GM23338 (cell line): ENCODE measurements around the gene BCL2L2.

Experiments
- CTCF ChIP-seq, 2 experiments: fragments of 200-600 bp in 1 of 2; sonication (generic) in 1 of 2; conservative IDR thresholded peaks; 2 replicates each; pipeline versions ENCODE4 v1.5.1 to v1.6.1; 2016 to 2017; ENCODE audit warnings: antibody characterized with exemption in 2 of 2, low read depth in 2 of 2, mild to moderate bottlenecking in 2 of 2, moderate library complexity in 1 of 2
- EZH2 ChIP-seq: fragments of 200-600 bp; sonication (generic); IDR thresholded peaks from one replicate; pipeline ENCODE4 v1.8.0; 2017; ENCODE audit warnings: antibody characterized with exemption, mild to moderate bottlenecking, low read depth; ENCODE audit not compliant: unreplicated experiment
- JUNB ChIP-seq: IDR thresholded peaks from one replicate; pipeline ENCODE4 v1.6.1; 2016; ENCODE audit warnings: antibody characterized with exemption; ENCODE audit not compliant: unreplicated experiment
- TF ChIP-seq, protein P1 (sequence below): fragments of 250-450 bp; sonication (Bioruptor Pico); IDR thresholded peaks from 2 replicates; pipeline ENCODE4 v1.5.0; 2020; ENCODE audit warnings: mild to moderate bottlenecking, moderate library complexity

GRCh38 chr14:23286902-23287479 is 19.6 kb upstream of the BCL2L2 start:
- TF ChIP-seq, protein P1, sequence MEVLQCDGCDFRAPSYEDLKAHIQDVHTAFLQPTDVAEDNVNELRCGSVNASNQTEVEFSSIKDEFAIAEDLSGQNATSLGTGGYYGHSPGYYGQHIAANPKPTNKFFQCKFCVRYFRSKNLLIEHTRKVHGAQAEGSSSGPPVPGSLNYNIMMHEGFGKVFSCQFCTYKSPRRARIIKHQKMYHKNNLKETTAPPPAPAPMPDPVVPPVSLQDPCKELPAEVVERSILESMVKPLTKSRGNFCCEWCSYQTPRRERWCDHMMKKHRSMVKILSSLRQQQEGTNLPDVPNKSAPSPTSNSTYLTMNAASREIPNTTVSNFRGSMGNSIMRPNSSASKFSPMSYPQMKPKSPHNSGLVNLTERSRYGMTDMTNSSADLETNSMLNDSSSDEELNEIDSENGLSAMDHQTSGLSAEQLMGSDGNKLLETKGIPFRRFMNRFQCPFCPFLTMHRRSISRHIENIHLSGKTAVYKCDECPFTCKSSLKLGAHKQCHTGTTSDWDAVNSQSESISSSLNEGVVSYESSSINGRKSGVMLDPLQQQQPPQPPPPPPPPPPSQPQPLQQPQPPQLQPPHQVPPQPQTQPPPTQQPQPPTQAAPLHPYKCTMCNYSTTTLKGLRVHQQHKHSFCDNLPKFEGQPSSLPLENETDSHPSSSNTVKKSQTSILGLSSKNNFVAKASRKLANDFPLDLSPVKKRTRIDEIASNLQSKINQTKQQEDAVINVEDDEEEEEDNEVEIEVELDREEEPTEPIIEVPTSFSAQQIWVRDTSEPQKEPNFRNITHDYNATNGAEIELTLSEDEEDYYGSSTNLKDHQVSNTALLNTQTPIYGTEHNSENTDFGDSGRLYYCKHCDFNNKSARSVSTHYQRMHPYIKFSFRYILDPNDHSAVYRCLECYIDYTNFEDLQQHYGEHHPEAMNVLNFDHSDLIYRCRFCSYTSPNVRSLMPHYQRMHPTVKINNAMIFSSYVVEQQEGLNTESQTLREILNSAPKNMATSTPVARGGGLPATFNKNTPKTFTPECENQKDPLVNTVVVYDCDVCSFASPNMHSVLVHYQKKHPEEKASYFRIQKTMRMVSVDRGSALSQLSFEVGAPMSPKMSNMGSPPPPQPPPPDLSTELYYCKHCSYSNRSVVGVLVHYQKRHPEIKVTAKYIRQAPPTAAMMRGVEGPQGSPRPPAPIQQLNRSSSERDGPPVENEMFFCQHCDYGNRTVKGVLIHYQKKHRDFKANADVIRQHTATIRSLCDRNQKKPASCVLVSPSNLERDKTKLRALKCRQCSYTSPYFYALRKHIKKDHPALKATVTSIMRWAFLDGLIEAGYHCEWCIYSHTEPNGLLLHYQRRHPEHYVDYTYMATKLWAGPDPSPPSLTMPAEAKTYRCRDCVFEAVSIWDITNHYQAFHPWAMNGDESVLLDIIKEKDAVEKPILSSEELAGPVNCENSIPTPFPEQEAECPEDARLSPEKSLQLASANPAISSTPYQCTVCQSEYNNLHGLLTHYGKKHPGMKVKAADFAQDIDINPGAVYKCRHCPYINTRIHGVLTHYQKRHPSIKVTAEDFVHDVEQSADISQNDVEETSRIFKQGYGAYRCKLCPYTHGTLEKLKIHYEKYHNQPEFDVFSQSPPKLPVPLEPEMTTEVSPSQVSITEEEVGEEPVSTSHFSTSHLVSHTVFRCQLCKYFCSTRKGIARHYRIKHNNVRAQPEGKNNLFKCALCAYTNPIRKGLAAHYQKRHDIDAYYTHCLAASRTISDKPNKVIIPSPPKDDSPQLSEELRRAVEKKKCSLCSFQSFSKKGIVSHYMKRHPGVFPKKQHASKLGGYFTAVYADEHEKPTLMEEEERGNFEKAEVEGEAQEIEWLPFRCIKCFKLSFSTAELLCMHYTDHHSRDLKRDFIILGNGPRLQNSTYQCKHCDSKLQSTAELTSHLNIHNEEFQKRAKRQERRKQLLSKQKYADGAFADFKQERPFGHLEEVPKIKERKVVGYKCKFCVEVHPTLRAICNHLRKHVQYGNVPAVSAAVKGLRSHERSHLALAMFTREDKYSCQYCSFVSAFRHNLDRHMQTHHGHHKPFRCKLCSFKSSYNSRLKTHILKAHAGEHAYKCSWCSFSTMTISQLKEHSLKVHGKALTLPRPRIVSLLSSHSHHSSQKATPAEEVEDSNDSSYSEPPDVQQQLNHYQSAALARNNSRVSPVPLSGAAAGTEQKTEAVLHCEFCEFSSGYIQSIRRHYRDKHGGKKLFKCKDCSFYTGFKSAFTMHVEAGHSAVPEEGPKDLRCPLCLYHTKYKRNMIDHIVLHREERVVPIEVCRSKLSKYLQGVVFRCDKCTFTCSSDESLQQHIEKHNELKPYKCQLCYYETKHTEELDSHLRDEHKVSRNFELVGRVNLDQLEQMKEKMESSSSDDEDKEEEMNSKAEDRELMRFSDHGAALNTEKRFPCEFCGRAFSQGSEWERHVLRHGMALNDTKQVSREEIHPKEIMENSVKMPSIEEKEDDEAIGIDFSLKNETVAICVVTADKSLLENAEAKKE = no peak
- no peak for TF ChIP-seq CTCF (conservative IDR thresholded peaks at IDR 0.05; ENCODE audit: low read depth in 2 of 2)
- TF ChIP-seq EZH2 = no peak
- TF ChIP-seq JUNB = no peak
